Femur (tissue), 1 donor: ENCODE results near the gene LANCL1.
A peak's percentile ranks its signal among the peaks of the same experiment; 100 is the strongest.

Experiments
- DNase-seq: peaks from one replicate; pipeline ENCODE4 v3.0.0-alpha.2; 2017

LANCL1 gene, protein sequence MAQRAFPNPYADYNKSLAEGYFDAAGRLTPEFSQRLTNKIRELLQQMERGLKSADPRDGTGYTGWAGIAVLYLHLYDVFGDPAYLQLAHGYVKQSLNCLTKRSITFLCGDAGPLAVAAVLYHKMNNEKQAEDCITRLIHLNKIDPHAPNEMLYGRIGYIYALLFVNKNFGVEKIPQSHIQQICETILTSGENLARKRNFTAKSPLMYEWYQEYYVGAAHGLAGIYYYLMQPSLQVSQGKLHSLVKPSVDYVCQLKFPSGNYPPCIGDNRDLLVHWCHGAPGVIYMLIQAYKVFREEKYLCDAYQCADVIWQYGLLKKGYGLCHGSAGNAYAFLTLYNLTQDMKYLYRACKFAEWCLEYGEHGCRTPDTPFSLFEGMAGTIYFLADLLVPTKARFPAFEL

DNA sequence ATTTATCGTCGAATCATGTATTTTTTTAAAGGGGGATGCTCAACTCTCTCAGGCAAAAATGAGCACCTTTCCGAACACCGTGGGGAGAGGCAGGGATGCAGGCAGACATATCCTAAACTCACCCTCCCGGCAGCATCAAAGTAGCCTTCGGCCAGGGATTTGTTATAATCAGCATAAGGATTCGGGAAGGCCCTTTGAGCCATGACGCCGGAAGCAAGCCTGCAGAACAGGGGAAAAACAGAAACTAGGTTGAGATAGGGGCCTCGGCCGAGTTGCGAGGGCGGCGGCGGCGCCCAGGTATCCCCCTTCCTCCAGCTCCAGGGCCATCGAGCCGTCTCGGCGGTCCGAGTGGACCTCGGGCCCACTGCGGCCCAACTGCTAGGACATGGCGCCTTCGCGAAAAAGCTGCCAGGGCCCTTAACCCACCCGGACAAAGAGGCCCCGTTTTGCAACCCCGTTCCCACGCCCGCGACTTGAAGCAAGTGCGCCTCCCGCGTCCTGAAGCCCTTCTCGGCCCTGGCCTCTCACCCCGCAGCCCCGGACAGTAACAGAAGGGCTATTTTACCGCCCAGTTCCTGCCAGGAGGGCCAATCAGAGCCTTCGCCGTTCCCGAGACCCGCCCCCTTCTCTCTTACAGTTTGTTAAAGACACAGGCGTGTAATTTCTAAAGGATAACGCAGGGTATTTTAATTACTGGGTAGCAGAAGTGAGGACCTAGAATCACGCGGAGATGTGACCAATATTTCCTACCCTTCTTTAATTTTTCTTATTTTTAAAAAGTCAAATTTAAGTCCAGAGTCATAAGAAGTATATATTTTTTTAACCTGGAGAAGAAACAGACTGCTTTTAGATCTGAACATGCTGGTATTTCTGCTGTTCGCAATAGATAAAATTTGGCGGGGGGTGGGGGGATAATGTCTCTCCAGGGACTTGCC, at the start of gene LANCL1:
LANCL1 (minus strand) TSS at position 566 of the 935 bp plus-strand sequence; CDS start at position 203, 363 bp downstream.
- peak; percentile 94 for DNase-seq

DNA sequence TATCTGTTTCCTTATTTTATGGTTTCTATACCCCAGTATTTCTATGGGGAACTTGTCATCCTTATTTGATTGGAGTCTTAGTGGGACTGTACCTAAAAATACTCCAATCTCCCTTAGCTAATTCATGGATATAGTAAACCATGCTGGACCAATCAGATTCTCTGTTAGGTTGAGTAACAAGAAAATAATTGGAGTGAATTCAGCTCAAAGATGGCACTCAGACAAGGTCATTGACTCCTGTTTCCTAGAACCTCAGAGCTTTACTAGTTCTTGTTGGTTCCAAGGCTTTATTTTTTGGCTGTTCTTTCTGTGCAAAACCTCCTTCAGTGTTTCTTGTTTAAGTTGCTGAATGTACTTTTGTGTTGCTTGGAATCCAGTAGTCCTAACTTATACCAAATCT, 48.0 kb upstream of the LANCL1 start:
- no peak for DNase-seq

DNA sequence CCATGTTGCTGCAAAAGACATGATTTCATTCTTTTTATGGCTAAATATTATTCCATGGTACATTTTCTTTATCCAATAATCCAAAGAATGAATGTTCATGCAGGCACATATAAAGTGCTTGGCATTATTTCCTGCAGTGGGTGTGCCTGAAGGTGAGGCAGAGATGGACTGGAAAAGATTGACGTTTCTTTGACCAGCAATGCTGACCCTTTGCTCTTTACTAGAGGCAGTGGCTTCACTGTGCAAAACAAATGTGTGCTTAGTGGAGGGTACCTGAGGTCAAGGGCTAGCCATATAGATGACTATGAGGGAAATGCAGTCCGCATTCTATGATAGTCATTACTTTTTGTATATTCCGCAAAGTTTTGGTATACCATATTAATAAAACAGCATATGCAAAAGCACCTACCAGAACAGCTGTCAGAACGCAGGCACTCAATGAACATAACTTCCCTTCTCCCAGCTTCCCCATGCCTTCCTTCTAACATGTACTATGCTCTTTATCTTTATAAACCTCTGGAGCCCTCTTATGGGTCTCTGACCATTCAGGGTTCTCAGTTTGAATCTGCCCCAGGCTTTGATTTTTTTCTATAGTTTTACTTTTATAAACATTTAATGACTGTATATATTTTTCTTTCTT, 47.2 kb upstream of the LANCL1 start:
- DNase-seq: no peak

DNA sequence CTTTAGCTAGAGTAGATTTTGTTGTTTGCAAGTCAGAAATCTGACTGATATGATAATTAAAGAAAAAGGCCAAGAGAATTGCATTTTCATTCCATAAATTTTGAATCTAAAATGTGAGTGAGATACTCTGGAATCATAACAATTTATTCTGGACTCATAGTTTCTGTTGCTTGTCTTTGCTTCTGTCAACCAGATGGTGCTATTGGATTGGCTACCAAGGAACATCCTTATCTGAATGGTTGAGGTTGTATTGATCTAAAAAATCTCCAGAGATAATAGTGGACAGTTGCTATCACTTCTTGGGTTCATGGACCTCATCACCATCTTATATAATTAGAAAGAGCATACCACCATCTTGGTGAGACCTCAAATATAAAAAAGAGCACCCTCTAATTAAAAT, 45.8 kb upstream of the LANCL1 start:
- no peak for DNase-seq

DNA sequence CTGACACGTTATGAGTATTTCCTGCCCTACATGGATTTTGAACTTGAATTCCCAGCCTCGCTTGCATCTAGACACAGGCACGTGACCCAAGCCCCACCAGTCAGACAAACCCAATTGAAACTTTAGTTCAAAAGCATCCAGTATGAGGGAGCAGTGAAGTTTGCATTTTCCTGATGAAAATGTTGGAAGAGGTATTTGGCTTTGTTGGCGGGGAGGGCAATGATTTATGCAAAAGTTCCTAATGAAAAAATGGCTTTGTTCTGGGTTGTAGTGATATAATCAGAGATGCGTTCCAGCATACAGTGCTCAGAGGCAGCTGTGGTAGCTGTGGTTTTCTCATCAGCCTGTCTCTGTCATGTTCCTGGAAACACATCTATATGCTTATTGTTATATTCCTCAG, 43.0 kb upstream of the LANCL1 start:
- no peak for DNase-seq

DNA sequence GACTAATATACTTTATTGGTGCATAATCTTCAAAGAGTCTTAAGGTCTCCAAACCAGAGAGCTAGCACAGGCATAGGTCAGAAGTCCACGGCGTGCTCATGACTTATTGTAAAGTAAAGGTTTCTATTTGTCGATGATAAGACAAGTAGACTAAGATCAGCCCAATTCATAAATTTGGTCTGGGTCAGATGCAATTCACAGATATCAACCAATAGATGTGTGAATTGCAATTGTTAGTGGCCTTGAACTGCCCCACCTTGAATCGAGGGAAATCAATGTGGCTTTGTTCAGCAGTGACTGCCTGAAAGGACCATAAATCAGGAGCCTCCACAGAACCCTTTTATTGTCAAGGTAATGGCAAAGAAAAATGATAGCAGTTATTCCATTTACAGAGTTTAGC, 40.7 kb upstream of the LANCL1 start:
- DNase-seq: no peak

DNA sequence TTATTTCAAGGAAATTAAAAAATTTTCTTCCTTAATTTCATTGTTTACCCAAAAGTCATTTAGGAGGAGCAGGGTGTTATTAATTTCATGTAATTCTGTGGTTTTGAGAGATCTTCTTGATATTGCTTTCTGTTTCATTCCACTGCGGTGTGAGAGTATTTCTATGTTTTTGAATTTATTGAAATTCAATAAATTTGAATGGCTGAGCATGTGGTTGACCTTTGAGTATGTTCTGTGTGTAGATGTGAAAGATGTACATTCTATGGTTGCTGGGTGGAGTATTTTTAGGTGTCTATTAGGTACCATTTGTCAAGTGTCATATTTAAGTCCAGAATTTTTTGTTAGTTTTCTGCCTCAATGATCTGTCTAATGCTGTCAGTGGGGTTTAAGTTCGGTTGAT, 39.4 kb upstream of the LANCL1 start:
- DNase-seq: no peak

DNA sequence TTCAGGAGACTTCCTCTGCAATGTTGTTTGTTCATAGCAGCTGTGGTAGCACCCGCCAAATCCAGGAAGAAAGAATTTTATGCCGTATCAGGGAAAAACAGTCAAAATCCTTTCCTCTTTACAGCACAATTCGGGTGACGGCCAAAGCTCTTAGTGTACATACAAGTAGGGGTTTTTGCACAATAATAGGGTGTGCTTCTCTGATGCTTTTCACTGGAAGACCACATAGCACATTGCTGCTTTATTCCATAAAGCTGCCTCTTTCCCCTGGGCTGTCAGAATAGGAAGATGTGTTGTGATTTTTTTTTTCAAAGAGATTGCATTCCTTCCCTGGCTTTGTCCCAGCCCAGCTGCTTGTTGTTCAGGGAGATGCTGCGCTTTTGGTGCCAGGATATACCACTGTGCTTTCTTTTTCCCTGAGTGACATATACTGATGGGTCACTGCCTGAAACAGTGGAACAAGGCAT, 27.2 kb upstream of the LANCL1 start:
- DNase-seq: peak; percentile 40

DNA sequence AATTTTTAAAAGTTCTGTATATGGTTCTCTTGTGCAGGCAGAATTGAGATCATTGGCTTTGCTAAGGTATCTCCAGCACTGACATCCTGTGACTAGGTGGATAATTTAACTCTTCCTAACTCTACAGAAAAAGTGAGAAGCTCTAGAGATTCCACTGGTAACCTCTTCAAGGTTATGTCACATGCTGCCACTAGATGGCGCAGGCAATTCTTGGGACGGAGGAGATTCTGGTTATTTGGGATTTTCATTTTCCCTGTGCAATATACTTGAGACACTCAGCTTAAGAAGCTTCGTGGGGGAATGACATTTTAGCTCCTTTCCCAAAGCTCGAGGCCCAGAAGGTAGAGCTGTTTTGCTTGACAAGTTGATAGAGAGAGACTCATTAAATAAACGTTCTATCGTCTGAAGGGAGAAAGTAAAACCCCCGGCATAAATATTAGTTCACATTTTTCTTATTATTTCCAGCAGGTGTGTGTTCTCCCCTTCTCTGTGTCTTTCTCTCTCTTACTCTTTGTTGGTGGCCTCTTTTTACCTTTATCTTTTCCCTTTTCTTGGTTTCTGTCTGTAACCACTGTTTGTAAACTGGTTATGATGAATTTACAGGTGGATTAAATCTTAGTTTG, 26.6 kb upstream of the LANCL1 start:
- DNase-seq: peak; percentile 53

DNA sequence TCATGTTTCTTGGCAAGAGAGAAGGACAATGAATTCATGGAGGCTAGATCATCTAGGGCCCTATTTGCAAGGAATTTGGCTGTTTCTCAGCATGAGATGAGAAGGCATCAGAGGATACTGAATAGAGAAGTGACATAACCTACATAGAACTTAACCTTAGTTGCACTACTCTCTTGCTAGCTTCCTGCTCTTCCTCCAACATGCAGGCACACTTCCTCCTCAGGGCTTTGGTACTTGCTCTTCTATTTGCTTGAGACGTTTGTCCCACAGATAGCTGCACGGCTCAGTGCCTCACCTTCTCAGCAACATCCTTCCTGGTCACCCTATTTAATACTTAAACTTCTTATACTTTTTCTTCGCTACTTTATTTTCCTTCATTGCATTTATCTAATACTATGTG, 20.0 kb upstream of the LANCL1 start:
- no peak for DNase-seq

DNA sequence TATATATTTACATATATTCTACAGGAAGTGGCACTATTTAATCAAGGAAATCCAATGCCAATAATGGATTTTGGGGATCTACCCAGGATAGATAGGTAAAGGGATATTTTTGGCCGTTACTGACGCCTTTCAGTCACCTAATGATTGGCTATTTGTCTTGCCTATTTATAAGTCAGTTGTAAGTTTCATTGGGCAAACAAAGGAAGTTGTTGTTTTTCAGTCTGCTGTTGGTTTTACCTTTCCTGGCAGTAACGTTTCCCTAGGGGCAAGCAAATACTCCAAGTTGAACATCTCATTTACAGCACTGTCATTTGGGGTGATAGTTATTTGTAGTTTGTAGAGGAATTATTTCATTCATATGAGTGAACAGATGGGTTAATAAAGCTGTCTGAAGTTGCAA, 17.0 kb upstream of the LANCL1 start:
- DNase-seq: no peak

DNA sequence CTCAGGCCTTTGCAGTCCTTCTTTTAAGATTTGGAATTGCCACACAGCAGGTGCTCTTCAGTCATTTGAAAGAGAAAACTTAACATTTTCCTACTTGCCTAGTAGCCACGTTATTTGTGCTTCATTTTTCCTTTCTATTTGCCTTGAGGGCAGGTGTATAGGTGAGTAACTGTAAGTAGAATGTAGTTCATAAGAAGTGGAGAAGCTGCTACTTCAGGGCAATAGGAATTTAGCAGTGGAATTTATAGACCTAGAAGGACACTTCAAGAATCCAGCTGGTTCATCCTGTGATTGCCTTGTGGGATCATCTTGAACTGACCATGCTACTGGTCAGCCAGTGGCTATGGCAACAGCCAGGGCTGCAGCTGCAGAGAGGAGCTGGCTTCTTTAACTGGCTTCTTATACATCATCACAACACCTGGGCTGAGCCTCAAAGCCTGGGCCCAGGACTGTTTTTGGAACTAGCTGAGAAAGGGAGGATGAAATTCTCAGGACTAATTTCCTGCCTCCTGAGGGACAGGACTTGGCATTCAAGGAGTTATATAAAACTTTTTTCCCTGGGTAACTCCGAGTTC, 5.1 kb upstream of the LANCL1 start:
- peak; percentile 73 for DNase-seq

DNA sequence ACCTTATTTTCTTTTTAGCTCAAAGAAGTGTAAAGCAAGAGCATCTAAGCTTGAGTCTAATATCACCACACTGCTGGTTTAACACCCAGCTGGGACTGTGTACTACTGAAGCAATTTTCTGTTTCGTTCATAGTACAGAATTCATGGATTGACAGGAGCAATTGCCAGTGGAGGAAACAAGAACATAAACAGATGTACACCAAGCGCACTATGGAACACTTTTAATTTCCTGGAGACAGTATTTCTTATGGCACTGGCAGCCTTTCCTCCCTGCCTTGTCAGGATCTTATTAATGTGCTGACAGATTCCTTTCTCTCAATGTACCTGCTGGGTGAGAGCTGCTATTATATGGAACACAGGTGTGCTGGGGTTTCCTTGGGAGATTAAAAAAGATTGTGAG, 4.2 kb upstream of the LANCL1 start:
- DNase-seq: no peak

DNA sequence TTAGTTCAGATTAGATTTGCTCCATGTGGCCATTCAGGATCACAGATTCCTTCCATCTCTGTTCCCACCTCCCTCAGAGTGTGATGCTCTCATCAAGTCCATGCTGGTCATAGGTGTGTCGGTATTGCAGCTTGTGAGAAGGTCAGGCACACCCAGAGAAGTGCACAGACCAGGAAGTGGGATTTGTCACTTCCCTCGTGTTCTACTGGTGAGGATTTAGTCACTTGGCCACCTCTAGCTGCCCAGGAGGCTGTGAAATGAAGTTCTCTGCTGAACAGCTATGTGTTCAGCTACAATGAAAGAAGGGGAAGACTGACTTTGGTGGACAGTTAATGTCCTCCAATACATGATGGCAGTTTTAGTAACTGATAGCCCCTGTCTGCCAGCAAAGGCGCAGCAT, 3.5 kb upstream of the LANCL1 start:
- no peak for DNase-seq

DNA sequence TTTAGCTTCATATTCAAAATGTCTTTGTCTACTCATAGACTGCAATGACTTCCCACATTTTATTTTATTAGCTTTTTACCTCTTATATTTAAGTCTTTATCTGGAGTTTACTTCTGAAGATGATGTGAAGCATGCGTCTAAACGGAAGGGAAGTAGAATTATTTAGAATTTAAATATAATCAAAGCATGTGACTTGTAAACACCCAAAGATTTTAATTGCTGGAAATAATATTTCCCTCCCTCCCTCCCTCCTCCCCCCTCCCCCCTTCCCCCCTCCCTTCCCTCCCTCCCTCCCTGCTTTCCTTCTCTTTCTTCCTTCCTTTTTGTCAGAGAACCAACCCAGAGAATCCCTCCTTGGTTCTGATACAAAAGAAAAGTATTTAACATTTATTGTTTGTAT, 2.1 kb upstream of the LANCL1 start:
- no peak for DNase-seq

DNA sequence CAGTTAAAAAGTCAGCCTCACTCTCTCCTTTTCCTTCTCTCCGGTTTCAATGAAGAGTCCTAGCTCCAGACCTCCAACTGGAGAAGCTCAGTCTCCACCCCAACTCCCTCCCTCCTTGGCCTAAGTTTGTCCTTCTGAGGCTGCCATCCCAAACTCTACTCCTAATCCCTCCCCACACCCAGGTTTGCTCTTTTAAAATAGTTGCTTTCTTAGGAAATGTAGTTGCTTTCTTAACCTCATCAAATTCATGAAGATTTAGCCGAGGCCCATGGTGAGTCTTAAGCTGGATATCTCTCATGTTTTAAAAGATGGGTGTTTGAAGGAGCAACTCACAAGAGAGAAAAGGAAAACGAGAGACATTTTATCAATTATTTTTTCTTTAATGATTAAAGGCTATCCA, 937 bp upstream of the LANCL1 start:
- no peak for DNase-seq

DNA sequence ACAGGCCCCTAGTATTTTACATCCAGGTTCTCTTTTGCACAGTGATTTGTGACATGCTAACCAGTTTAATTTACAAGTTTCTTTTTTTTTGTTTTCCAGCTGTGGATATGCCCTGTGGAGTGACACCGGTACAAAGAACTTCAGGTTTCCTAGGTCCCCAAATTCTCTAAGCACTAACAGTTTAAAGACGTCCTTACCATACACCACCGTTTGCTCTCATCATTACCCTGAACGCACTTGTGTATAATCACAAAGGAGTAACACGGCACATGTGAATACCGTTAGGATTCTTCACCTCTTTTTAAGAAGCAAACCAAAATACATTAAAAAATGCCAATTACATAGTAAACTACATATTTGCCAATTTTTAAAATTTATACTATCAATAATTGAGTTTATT, 853 bp downstream of the LANCL1 start:
- no peak for DNase-seq

DNA sequence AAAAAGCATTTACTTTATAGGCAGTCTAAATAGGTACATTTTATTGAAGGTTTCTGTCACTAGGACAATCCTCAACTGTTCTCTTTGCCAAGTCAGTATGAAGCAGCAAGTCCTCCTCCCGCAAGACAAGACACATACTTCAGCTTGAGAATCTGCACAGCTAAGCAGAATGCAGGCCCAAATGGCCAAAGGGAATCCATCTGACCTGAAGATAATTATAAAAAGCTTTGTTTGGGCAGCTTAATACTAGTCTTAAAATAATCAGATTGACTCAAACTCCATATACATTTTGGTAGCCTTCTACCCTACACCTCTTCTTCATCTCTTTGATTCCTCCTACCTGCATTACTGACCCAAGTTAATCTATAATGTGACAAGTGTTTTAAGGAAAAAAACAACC, 1.8 kb downstream of the LANCL1 start:
- no peak for DNase-seq

DNA sequence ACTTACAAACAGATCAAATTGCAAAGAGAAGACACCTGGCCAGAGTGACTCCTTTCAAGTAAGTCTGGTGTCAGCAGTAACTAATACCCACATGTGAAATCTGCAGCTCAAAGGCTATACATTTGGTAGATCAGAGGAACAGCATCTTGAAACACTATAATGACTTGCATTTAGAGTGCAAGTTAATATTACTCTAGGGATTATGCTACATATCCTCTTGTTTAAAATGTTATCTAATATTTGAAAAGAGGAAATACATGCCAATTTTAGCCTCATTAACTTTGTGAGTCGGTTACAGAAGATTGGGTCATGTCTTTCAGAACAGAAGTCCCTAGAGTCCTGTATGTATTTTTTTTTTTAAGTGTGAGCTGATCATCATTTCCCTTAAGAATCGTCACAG, 15.2 kb downstream of the LANCL1 start:
- DNase-seq: no peak

DNA sequence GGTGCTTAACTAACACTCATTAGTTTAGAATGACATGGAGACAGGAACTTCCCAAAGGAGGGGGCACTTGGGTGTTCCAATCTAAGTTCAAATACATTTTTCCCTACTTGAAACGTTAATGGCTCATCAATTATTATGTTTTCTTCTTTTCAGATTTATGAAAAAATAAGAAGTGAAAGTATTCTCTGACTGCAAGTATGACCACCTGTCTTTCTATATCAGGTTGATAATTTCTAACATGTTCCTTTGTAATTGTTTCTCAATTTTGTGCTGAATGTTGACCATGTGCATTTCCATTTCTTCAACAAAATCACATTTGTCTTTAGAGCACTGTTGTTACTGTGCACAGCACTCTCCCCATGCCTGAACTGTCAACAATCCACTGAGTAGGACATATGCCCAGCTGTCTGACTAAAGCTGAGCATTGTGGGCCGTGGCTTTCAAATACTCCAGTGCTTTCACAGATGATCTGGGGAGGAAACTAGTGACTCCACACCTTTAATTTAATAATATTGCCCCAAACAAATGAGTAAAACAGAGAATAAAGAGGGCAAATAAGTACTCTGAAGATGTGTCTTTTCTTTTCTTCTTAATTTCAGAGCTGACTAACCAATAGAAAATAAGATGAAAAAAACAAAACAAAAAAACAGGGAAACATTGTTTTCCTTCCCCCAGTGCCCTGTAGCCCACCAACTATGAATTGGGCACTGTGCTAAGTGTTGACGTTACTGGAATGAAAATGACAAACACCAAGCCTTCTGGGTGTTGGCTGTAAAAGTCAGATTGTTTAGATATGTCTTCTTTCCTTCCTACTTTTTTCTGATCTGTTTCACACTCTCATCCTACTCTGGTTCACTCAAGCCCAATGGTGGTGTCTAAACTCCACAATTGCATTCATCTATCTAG, 16.0 kb downstream of the LANCL1 start:
- DNase-seq: no peak

DNA sequence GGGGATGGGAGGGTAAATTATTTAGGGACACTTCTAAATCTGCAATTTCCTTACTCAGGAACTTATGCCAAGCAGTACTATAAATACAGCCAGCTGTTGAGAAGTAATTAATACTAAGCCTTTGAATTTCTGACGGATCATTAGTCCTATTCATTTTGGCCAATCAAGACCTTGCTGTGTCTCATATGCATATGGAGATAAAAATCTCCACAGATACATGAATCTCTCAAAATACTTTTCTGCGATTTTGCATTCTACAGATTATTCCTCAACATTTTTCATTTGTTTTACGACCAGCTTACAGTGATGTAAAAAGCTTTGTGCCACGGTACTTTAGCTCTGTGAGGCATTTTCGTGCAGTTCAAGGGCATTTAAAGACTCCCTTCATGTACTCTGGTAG, 16.7 kb downstream of the LANCL1 start:
- DNase-seq: no peak
